Gastroesophageal sphincter (tissue), 4 donors: ENCODE data around the gene PTGFRN. TPM values are rescaled to one million over a fixed set of nuclear protein-coding genes. Genes with fewer than 3 reads are reported as not detected.

Experiments used
- ATAC-seq: fragments of 150-250 bp; one replicate; pipeline ENCODE4 v1.9.1; 2016; ENCODE audit warnings: mild to moderate bottlenecking, moderate library complexity
- H3K27ac ChIP-seq, 4 donors: fragments of 200-600 bp; sonication (generic) in 3 of 4; 1 replicate in 3 of 4; 2 replicates in 1 of 4; pipeline ENCODE4 v1.5.1; 2016 to 2019
- H3K27me3 ChIP-seq: fragments of 200-600 bp; sonication (generic); one replicate; pipeline ENCODE4 v1.5.1; 2019
- H3K36me3 ChIP-seq, 2 donors: fragments of 200-600 bp; sonication (generic); one replicate each; pipeline ENCODE4 v1.5.1; 2019; ENCODE audit warnings: control low read depth in 1 of 2
- H3K4me1 ChIP-seq, 3 donors: fragments of 200-600 bp; sonication (generic); 1 replicate in 2 of 3; 2 replicates in 1 of 3; pipeline ENCODE4 v1.5.1; 2016 to 2019; ENCODE audit warnings: control low read depth in 2 of 3
- H3K4me3 ChIP-seq, 2 donors: fragments of 200-600 bp; sonication (generic); one replicate each; pipeline ENCODE4 v1.5.1; 2019; ENCODE audit warnings: mild to moderate bottlenecking in 1 of 2, moderate library complexity in 1 of 2
- H3K9me3 ChIP-seq, 3 donors: fragments of 200-600 bp; sonication (generic); one replicate each; pipeline ENCODE4 v1.5.1; 2017 to 2019; ENCODE audit warnings: control low read depth in 2 of 3
- CTCF ChIP-seq, 4 experiments: fragments of 200-600 bp in 2 of 4; fragments of 450-650 bp in 2 of 4; sonication (generic) in 1 of 4; IDR thresholded peaks; one replicate each; pipeline ENCODE4 v1.5.1; 2017 to 2019; ENCODE audit warnings: antibody characterized with exemption in 4 of 4, mild to moderate bottlenecking in 2 of 4, moderate library complexity in 2 of 4
- EP300 ChIP-seq: sonication (generic); formaldehyde crosslinking; IDR thresholded peaks from one replicate; pipeline ENCODE4 v1.6.1; 2017; ENCODE audit warnings: antibody characterized with exemption, mild to moderate bottlenecking
- POLR2A ChIP-seq, 2 donors: fragments of 450-650 bp; IDR thresholded peaks; one replicate each; pipeline ENCODE4 v1.6.1; 2017; ENCODE audit warnings: antibody characterized with exemption in 2 of 2, mild to moderate bottlenecking in 2 of 2, moderate library complexity in 1 of 2
- POLR2AphosphoS5 ChIP-seq: sonication (generic); formaldehyde crosslinking; IDR thresholded peaks from one replicate; pipeline ENCODE4 v1.6.1; 2017; ENCODE audit warnings: antibody characterized with exemption
- WGBS, 2 donors: methylation state at CpG; one replicate each; pipeline ENCODE4 v1.1.5; 2018; ENCODE audit warnings: low coverage in 1 of 2; 5-methylcytosine and 5-hydroxymethylcytosine counted together
- total RNA-seq, 4 donors: library from RNA; depleted of rRNA; stranded (reverse); fragments of >200 nt; gene quantifications; one replicate each; pipeline ENCODE4 v1.1.0, GENCODE V29; 2016

Gene PTGFRN
- total RNA-seq, 4 donors from 2014 or later: 60.0 to 166 (median 101) TPM

GRCh38 chr1:117022114-117022513 lies 112.4 kb downstream of the PTGFRN start:
- Histone ChIP-seq H3K4me3 (no peak overlapping the region), H3K9me3 (no peaks in the 10 kb centered on the region), H3K4me1 (no peaks in the 10 kb centered on the region), H3K36me3 (no peaks in the 10 kb centered on the region), H3K27ac (no peak overlapping the region), H3K27me3 (no peaks in the 10 kb centered on the region)
- ATAC-seq: no peak
- WGBS, 2 donors: 60 to 85% methylated on average over 1 of the region's 3 CpGs
- TF ChIP-seq EP300 (no peak), POLR2A (IDR thresholded peaks at IDR 0.05) (no peak), CTCF (IDR thresholded peaks at IDR 0.05) (no peak), POLR2AphosphoS5 (no peak)

- no peaks in the 10 kb centered on the region for H3K4me1 ChIP-seq
- no peaks in the 10 kb centered on the region for H3K9me3 ChIP-seq
- no peaks in the 10 kb centered on the region for H3K27me3 ChIP-seq
- no peak for TF ChIP-seq POLR2AphosphoS5
- no peak for TF ChIP-seq EP300
- no peak for TF ChIP-seq CTCF (IDR thresholded peaks at IDR 0.05)
- no peak for TF ChIP-seq POLR2A (IDR thresholded peaks at IDR 0.05)
- no peak overlapping the region for H3K27ac ChIP-seq
- ATAC-seq: no peak
- H3K36me3 ChIP-seq: no peaks in the 10 kb centered on the region
- WGBS, 2 donors: 96 to 100% methylated on average over 6 to 7 of the region's 7 CpGs
- H3K4me3 ChIP-seq: no peak overlapping the region
Measured at GRCh38 chr1:117025568-117025967, 115.9 kb downstream of the PTGFRN start.

GRCh38 chr1:117026361-117026760 lies 116.6 kb downstream of the PTGFRN start:
- no peak overlapping the region for H3K27ac ChIP-seq
- 58 to 68% methylated on average over 6 of the region's 6 CpGs for WGBS, 2 donors
- ATAC-seq: no peak
- no peaks in the 10 kb centered on the region for H3K36me3 ChIP-seq
- TF ChIP-seq POLR2AphosphoS5 (no peak), EP300 (no peak), POLR2A (IDR thresholded peaks at IDR 0.05) (no peak), CTCF (IDR thresholded peaks at IDR 0.05) (no peak)
- H3K27me3 ChIP-seq: no peaks in the 10 kb centered on the region
- no peaks in the 10 kb centered on the region for H3K9me3 ChIP-seq
- H3K4me3 ChIP-seq: no peak overlapping the region
- no peaks in the 10 kb centered on the region for H3K4me1 ChIP-seq

- no peaks in the 10 kb centered on the region for H3K4me1 ChIP-seq
- 82 to 100% methylated on average over 1 of the region's 1 CpG for WGBS, 2 donors
Measured at GRCh38 chr1:117029685-117030084, 120.0 kb downstream of the PTGFRN start.

More at GRCh38 chr1:117029685-117030084, 120.0 kb downstream of the PTGFRN start:
- no peak for ATAC-seq
- Histone ChIP-seq H3K27me3 (no peaks in the 10 kb centered on the region), H3K4me3 (no peak overlapping the region), H3K36me3 (no peaks in the 10 kb centered on the region), H3K27ac (no peak overlapping the region), H3K9me3 (no peaks in the 10 kb centered on the region)
- TF ChIP-seq POLR2AphosphoS5 (no peak), POLR2A (IDR thresholded peaks at IDR 0.05) (no peak), CTCF (IDR thresholded peaks at IDR 0.05) (no peak), EP300 (no peak)
